Measurements from ENCODE around the gene SLC9A9.

DNA sequence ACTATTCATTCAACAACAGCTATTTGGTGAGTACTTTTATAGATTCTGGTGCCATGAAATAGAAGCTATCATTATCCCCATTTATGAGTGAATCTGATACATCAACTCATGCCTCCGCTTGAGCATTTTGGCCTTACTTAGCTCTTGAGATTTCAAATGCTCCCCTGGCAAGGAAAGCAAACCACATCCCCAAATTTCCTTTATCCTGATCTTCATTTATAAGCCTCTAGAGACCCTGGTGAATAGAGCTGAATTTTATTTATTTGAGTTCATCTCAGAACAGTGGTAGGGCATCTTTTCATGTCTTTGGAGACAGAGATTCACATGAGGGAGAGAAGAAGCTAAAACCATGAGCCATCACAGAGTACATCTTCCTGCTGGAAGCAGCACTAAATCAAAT is 317.2 kb downstream of the SLC9A9 start:
- TF ChIP-seq, protein P1, sequence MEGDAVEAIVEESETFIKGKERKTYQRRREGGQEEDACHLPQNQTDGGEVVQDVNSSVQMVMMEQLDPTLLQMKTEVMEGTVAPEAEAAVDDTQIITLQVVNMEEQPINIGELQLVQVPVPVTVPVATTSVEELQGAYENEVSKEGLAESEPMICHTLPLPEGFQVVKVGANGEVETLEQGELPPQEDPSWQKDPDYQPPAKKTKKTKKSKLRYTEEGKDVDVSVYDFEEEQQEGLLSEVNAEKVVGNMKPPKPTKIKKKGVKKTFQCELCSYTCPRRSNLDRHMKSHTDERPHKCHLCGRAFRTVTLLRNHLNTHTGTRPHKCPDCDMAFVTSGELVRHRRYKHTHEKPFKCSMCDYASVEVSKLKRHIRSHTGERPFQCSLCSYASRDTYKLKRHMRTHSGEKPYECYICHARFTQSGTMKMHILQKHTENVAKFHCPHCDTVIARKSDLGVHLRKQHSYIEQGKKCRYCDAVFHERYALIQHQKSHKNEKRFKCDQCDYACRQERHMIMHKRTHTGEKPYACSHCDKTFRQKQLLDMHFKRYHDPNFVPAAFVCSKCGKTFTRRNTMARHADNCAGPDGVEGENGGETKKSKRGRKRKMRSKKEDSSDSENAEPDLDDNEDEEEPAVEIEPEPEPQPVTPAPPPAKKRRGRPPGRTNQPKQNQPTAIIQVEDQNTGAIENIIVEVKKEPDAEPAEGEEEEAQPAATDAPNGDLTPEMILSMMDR (conservative IDR thresholded peaks at IDR 0.05 in 1 of 2, IDR thresholded peaks at IDR 0.05 in 1 of 2; ENCODE audit: low read depth in 1 of 2, low read length in 2 of 2): no peak
- no peak for TF ChIP-seq EZH2 (IDR thresholded peaks at IDR 0.05; ENCODE audit: low read length, missing control alignments)

Measured in fibroblast of lung (primary cell).